ENCODE data around the gene FAM120B.

- TF ChIP-seq USF2 (IDR thresholded peaks at IDR 0.05; ENCODE audit: low read depth, low read length) (no peak), POLR2A (IDR thresholded peaks at IDR 0.05; ENCODE audit: low read depth, low read length) (no peak), CTCF (conservative IDR thresholded peaks at IDR 0.05; ENCODE audit: low read depth, low read length) (no peak), RFX5 (IDR thresholded peaks at IDR 0.05; ENCODE audit: low read depth, low read length) (no peak)
Measured at GRCh38 chr6:170375661-170376060, 69.1 kb downstream of the FAM120B start.
